Heart left ventricle (tissue), 16 donors: ENCODE data around the gene SORCS2. TPM values are rescaled to one million over a fixed set of nuclear protein-coding genes. Genes with fewer than 3 reads are reported as not detected.

ENCODE experiments used
- ATAC-seq, 4 donors: fragments of 200-7000 bp; cut with Tn5 transposase; one replicate each; pipeline ENCODE4 v1.9.1; 2020 to 2022; ENCODE audit warnings: moderate library complexity in 4 of 4, mild to moderate bottlenecking in 3 of 4, moderate number of reproducible peaks in 1 of 4
- DNase-seq, 5 donors: peaks; one replicate each; pipeline ENCODE4 v3.0.0-alpha.2; 2020
- H3K27ac ChIP-seq, 12 donors: fragments of 200-600 bp; sonication (generic) in 4 of 12; one replicate each; pipeline versions ENCODE4 v1.5.0 to v1.8.0; 2016 to 2022; ENCODE audit warnings: mild to moderate bottlenecking in 2 of 12
- H3K27me3 ChIP-seq, 9 donors: fragments of 200-600 bp; sonication (generic) in 2 of 9; one replicate each; pipeline versions ENCODE4 v1.5.1 to v1.8.0; 2016 to 2022; ENCODE audit warnings: mild to moderate bottlenecking in 3 of 9
- H3K36me3 ChIP-seq, 9 donors: fragments of 200-600 bp; sonication (generic) in 2 of 9; one replicate each; pipeline versions ENCODE4 v1.5.0 to v1.8.0; 2018 to 2022; ENCODE audit warnings: mild to moderate bottlenecking in 2 of 9
- H3K4me1 ChIP-seq, 12 donors: fragments of 200-600 bp; sonication (generic) in 4 of 12; one replicate each; pipeline versions ENCODE4 v1.5.0 to v1.8.0; 2016 to 2022; ENCODE audit warnings: mild to moderate bottlenecking in 3 of 12
- H3K4me3 ChIP-seq, 12 donors: fragments of 200-600 bp; sonication (generic) in 4 of 12; one replicate each; pipeline versions ENCODE4 v1.5.0 to v1.8.0; 2017 to 2022; ENCODE audit warnings: mild to moderate bottlenecking in 9 of 12, moderate library complexity in 4 of 12
- H3K9me3 ChIP-seq, 12 donors: fragments of 200-600 bp; sonication (generic) in 4 of 12; one replicate each; pipeline versions ENCODE4 v1.5.0 to v1.8.0; 2016 to 2022; ENCODE audit warnings: mild to moderate bottlenecking in 1 of 12
- CTCF ChIP-seq, 12 donors: fragments of 200-600 bp; sonication (generic) in 4 of 12; IDR thresholded peaks; one replicate each; pipeline versions ENCODE4 v1.5.0 to v1.8.0; 2018 to 2022; ENCODE audit warnings: antibody characterized with exemption in 12 of 12, mild to moderate bottlenecking in 5 of 12
- POLR2A ChIP-seq, 2 donors: fragments of 450-650 bp; IDR thresholded peaks; one replicate each; pipeline ENCODE4 v1.6.1; 2017; ENCODE audit warnings: antibody characterized with exemption in 2 of 2, mild to moderate bottlenecking in 2 of 2, moderate library complexity in 2 of 2
- WGBS, 4 donors: extraction: QIAGEN DNeasy Blood & Tissue Kit in 2 of 4; methylation state at CpG; one replicate each; pipeline versions ENCODE4 v1.1.5 to v1.1.7; 2013 to 2018; 5-methylcytosine and 5-hydroxymethylcytosine counted together
- intact Hi-C, 10 donors: fragments of 100-400 bp; cut with DNase I; formaldehyde crosslinking; loops; one replicate each; pipeline versions ENCODE4 v1.11.1 to v1.14.2; 2022
- polyA plus RNA-seq, 2 donors: library from polyadenylated mRNA; stranded (reverse); fragments of 200-250 nt; gene quantifications; one replicate each; pipeline ENCODE4 v1.2.3, GENCODE V29; 2013
- total RNA-seq, 9 donors: library from RNA; depleted of rRNA in 2 of 9; stranded (reverse); fragments of >200 nt in 2 of 9; fragmentation: NEBNext Ultra II Directional in 3 of 9; extraction: Animal tissue kit (Norgen Biotek cat#: 25700) in 3 of 9; gene quantifications; one replicate each; pipeline versions ENCODE4 v1.1.0 to v1.2.4, GENCODE V29; 2016 to 2023
- donor health status: ischemic (EF 13 %, LVEDD 7.1; RV severe dilation, severe dysfunction).
- donor health status: healthy with polysubstance abuse.
- donor health status: DM: no; HTN: yes; CAD: no.
- donor health status: DM: no; HTN: no; CAD: no.
- donor health status: ischemic (EF 25% LVEDD 6.9; RV normal size, moderate dysfunction).
- donor health status: ischemic (EF 25% LVEDD 5.7; RV mildly dilated, moderate dysfunction).
- donor health status: healthy.
- donor health status: DM: yes; HTN: yes; CAD: no.
- donor health status: ischemic (EF 35%, LVEDD 5.7; RV mildly dilated, moderate dysfunction).
- donor health status: nonischemic (EF 11% LVEDD 7.7; RV severe dilation, severe dysfunction).
- donor health status: DM: yes; HTN: yes; CAD: no.
- donor health status: PGD.
- donor health status: ischemic (EF 29% LVEDD 5.4; RV normal size, mild dysfunction).
- donor health status: nonischemic (EF 23%, LVEDD 6.1; RV moderate dilation, normal function).

The SORCS2 gene
- total and polyA plus RNA-seq, 11 donors = 0.28 to 5.5 (median 2.4) TPM

- intact Hi-C loops = loop anchor here in 2 of 10 donors (10.0 kb wide), 2 partner anchors 86 to 196 kb away; partner anchors contain the start of gene SORCS2 (in 1 of the 2)
Measured at GRCh38 chr4:7390336-7390735, 198.0 kb downstream of the SORCS2 start.

GRCh38 chr4:7390906-7391636 lies 198.7 kb downstream of the SORCS2 start:
- no peak for TF ChIP-seq CTCF (IDR thresholded peaks at IDR 0.05)
- TF ChIP-seq POLR2A (IDR thresholded peaks at IDR 0.05) = no peak
- Histone ChIP-seq H3K27ac (no peak overlapping the region), H3K4me3 (no peak overlapping the region), H3K9me3 (no peaks in the 10 kb centered on the region), H3K36me3 (no peaks in the 10 kb centered on the region), H3K4me1 (no peaks in the 10 kb centered on the region), H3K27me3 (peaks cover 0 to 11% (median 0%) of the 10 kb centered on the region in 9 donors)
- DNase-seq (peak in 1 of 5 donors; percentile 6), ATAC-seq (peak in 1 of 4 donors; percentile 10)
- 74 to 83% (median 80%) methylated on average over 15 to 18 of the region's 18 CpGs for WGBS, 4 donors
- intact Hi-C loops = loop anchor here in 2 of 10 donors (10.0 kb wide), 2 partner anchors 86 to 196 kb away; partner anchors contain the start of gene SORCS2 (in 1 of the 2)

More at GRCh38 chr4:7390336-7390735, 198.0 kb downstream of the SORCS2 start:
- WGBS, 4 donors = 82 to 91% (median 85%) methylated on average over 12 to 13 of the region's 13 CpGs
- H3K27ac ChIP-seq = no peak overlapping the region
- H3K4me1 ChIP-seq = no peaks in the 10 kb centered on the region
- peaks cover 0 to 11% (median 0%) of the 10 kb centered on the region in 9 donors for H3K27me3 ChIP-seq
- H3K9me3 ChIP-seq = no peaks in the 10 kb centered on the region
- DNase-seq = peak in 1 of 5 donors; percentile 8
- TF ChIP-seq CTCF (IDR thresholded peaks at IDR 0.05) = no peak
- TF ChIP-seq POLR2A (IDR thresholded peaks at IDR 0.05) = no peak
- H3K36me3 ChIP-seq = no peaks in the 10 kb centered on the region
- ATAC-seq = no peak
- no peak overlapping the region for H3K4me3 ChIP-seq

GRCh38 chr4:7391637-7392437 lies 199.5 kb downstream of the SORCS2 start:
- ATAC-seq = no peak
- intact Hi-C loops = loop anchor here in 2 of 10 donors (10.0 kb wide), 2 partner anchors 87 to 197 kb away; partner anchors contain the start of gene SORCS2 (in 1 of the 2)

More at GRCh38 chr4:7391637-7392437, 199.5 kb downstream of the SORCS2 start:
- no peaks in the 10 kb centered on the region for H3K4me1 ChIP-seq
- H3K27ac ChIP-seq = no peak overlapping the region
- 84 to 93% (median 86%) methylated on average over 11 to 18 of the region's 18 CpGs for WGBS, 4 donors
- H3K27me3 ChIP-seq = peaks cover 0 to 11% (median 0%) of the 10 kb centered on the region in 9 donors
- TF ChIP-seq POLR2A (IDR thresholded peaks at IDR 0.05) (no peak), CTCF (IDR thresholded peaks at IDR 0.05) (no peak)
- H3K9me3 ChIP-seq = no peaks in the 10 kb centered on the region
- no peaks in the 10 kb centered on the region for H3K36me3 ChIP-seq
- H3K4me3 ChIP-seq = no peak overlapping the region
- peak in 2 of 5 donors; percentile 23 to 27 for DNase-seq
